ENCODE data around the gene PPP1R27.

- TF ChIP-seq POLR2A (IDR thresholded peaks at IDR 0.05) (no peak), CTCF (IDR thresholded peaks at IDR 0.05) (no peak)
Measured at GRCh38 chr17:81813371-81813684, 21.5 kb downstream of the PPP1R27 start.

All from vagina (tissue), 2 donors.